ENCODE measurements around the gene PINK1.

DNA sequence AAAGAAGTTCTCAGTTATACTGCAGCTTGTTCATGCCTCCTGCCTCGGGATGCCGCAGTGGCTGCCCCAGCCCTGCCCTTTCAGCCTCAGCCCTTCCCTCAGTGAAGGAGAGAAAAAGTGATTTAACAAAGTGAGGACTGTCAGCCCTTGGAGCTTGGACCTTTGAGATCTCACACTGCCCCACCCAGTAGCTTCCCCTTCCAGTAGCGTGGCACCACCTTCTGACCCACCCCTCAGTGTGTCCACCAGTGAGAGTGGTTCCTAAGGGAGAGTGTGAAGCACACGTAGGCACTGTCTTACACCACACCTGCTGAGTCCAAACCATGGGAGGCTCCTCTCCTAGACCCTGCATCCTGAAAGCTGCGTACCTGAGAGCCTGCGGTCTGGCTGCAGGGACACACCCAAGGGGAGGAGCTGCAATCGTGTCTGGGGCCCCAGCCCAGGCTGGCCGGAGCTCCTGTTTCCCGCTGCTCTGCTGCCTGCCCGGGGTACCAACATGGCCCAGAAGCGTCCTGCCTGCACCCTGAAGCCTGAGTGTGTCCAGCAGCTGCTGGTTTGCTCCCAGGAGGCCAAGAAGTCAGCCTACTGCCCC lies 44.5 kb upstream of the PINK1 start, which contains the start of gene CDA:
- TF ChIP-seq, protein P1, sequence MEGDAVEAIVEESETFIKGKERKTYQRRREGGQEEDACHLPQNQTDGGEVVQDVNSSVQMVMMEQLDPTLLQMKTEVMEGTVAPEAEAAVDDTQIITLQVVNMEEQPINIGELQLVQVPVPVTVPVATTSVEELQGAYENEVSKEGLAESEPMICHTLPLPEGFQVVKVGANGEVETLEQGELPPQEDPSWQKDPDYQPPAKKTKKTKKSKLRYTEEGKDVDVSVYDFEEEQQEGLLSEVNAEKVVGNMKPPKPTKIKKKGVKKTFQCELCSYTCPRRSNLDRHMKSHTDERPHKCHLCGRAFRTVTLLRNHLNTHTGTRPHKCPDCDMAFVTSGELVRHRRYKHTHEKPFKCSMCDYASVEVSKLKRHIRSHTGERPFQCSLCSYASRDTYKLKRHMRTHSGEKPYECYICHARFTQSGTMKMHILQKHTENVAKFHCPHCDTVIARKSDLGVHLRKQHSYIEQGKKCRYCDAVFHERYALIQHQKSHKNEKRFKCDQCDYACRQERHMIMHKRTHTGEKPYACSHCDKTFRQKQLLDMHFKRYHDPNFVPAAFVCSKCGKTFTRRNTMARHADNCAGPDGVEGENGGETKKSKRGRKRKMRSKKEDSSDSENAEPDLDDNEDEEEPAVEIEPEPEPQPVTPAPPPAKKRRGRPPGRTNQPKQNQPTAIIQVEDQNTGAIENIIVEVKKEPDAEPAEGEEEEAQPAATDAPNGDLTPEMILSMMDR (IDR thresholded peaks at IDR 0.05): no peak
- TF ChIP-seq POLR2A (IDR thresholded peaks at IDR 0.05): no peak

Measured in prostate gland (tissue), 2 donors.